AG10803 (cell line): ENCODE results near the gene CHPF2.

Experiments
- DNase-seq: peaks from one replicate; pipeline ENCODE4 v3.0.0; 2010; ENCODE audit warnings: low read depth
- H3K4me3 ChIP-seq: 2 replicates; pipeline ENCODE4 v1.5.1; 2011; ENCODE audit warnings: mild to moderate bottlenecking, low read length, control low read depth
- CTCF ChIP-seq: conservative IDR thresholded peaks from 2 replicates; pipeline ENCODE4 v1.5.1; 2011; ENCODE audit warnings: mild to moderate bottlenecking, low read length, control low read depth, inconsistent platforms

The CHPF2 gene

GRCh38 chr7:151232091-151232916, at the start of gene CHPF2:
CHPF2 (plus strand) TSS chr7:151232483; CDS start chr7:151234012, 1,529 bp downstream.
- peak; percentile 85 for DNase-seq
- TF ChIP-seq CTCF: no peak
- peak within 1 kb of the TSS; percentile 95 for H3K4me3 ChIP-seq

GRCh38 chr7:151185762-151186639, 46.3 kb upstream of the CHPF2 start:
- DNase-seq: no peak
- H3K4me3 ChIP-seq: no peak overlapping the region
- no peak for TF ChIP-seq CTCF

- TF ChIP-seq CTCF: no peak
- no peak for DNase-seq
- H3K4me3 ChIP-seq: no peak within 1 kb of the TSS
These were observed 45.5 kb upstream of the CHPF2 start, which contains the start of gene ASB10 for GRCh38 chr7:151186640-151187408. ASB10 (minus strand) TSS chr7:151187250; CDS start chr7:151187130, 120 bp downstream.

GRCh38 chr7:151187409-151188251, 44.7 kb upstream of the CHPF2 start:
- no peak overlapping the region for H3K4me3 ChIP-seq
- DNase-seq: no peak
- TF ChIP-seq CTCF: no peak

- no peak overlapping the region for H3K4me3 ChIP-seq
- TF ChIP-seq CTCF: no peak
- DNase-seq: no peak
These were observed 44.1 kb upstream of the CHPF2 start for GRCh38 chr7:151188252-151188542.

GRCh38 chr7:151189038-151189437, 43.2 kb upstream of the CHPF2 start:
- TF ChIP-seq CTCF: no peak
- no peak for DNase-seq
- H3K4me3 ChIP-seq: no peak overlapping the region
